DOHH2 (cell line): ENCODE results near the gene SFTPA1.

Experiments
- CTCF ChIP-seq: fragments of 200-600 bp; sonication (generic); IDR thresholded peaks from one replicate; pipeline ENCODE4 v1.5.1; 2014; ENCODE audit warnings: antibody characterized with exemption, mild to moderate bottlenecking, low read depth, low read length; ENCODE audit not compliant: poor library complexity, severe bottlenecking
- EZH2phosphoT487 ChIP-seq: fragments of 200-600 bp; sonication (generic); IDR thresholded peaks from 2 replicates; pipeline ENCODE4 v1.6.1; 2017; ENCODE audit warnings: borderline replicate concordance, mild to moderate bottlenecking, antibody characterized with exemption, low read length, moderate library complexity, mixed read lengths

- TF ChIP-seq CTCF = no peak
- no peak for TF ChIP-seq EZH2phosphoT487
Measured at GRCh38 chr10:79579361-79579760, 31.4 kb upstream of the SFTPA1 start.
